Measurements from ENCODE around the gene HIGD1A.
A peak's percentile ranks its signal among the peaks of the same experiment; 100 is the strongest.

The HIGD1A gene

DNA sequence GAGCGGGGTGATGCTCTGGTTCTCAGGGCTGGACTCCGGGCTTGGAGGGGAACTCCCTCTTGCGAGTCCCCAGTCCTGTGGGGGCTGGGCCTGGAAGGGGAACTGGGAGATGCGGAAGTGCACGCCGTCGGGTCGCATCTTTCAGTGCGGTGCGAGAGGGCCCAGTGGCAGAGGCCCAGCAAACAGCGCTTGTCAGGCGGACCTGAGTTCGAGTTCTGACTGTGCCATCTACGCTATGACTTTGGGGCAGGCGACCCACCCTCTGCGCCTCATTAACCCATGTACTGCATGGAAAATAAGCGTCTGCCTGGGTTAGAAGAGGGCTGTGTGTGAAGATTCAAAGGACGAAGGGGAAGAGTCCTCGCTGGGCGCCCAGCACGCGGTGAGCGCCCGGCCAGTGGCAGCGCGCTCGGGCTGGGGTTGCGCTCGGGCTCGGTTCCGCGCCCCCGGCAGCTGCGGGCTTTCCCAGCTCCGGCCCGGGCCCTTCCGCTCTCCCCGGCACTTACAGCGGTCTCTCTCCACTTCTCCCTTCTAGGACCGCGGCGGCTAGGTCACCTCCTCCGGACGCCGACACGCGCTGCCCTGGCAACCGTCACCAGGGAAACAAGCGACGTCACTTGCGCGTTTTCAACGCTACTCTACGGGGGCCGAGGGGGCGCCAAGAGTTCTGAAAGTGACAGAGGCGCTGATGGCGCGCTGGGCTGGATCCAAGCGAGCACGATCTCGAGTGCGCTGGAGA, 31.5 kb downstream of the HIGD1A start, which contains the start of gene CCDC13:
TSS of gene CCDC13 (minus strand) at position 584 of the 739 bp plus-strand sequence. CDS start 14,908 bp downstream, outside the sequence.
- Histone ChIP-seq H2AFZ (ENCODE audit: low read depth, low read length, severe bottlenecking) (peak within 1 kb of the TSS; percentile 70), H3K79me2 (ENCODE audit: insufficient read depth, low read length) (no peaks in the 10 kb centered on the region), H3K9me3 (ENCODE audit: insufficient read depth, low read length) (no peaks in the 10 kb centered on the region), H3K4me2 (ENCODE audit: low read depth, low read length, poor library complexity, severe bottlenecking) (peak within 1 kb of the TSS; percentile 82), H3K36me3 (ENCODE audit: low read length) (no peaks in the 10 kb centered on the region), H3K4me3 (ENCODE audit: insufficient read depth, low read length, poor library complexity, severe bottlenecking) (peak within 1 kb of the TSS; percentile 53), H3K27me3 (ENCODE audit: low read length) (no peaks in the 10 kb centered on the region), H3K9ac (ENCODE audit: low read length) (peak within 1 kb of the TSS; percentile 51), H3K9me2 (replicated peaks; ENCODE audit: insufficient read depth, low read length) (no peaks in the 10 kb centered on the region), H4K20me1 (ENCODE audit: low read depth, low read length) (no peaks in the 10 kb centered on the region), H3F3A (ENCODE audit: insufficient read depth) (no peaks in the 10 kb centered on the region), H3K27ac (ENCODE audit: low read depth, low read length) (no peak within 1 kb of the TSS)
- TF ChIP-seq EZH2phosphoT487 (conservative IDR thresholded peaks at IDR 0.05; ENCODE audit: low read length) = no peak
- TF ChIP-seq, protein P1, sequence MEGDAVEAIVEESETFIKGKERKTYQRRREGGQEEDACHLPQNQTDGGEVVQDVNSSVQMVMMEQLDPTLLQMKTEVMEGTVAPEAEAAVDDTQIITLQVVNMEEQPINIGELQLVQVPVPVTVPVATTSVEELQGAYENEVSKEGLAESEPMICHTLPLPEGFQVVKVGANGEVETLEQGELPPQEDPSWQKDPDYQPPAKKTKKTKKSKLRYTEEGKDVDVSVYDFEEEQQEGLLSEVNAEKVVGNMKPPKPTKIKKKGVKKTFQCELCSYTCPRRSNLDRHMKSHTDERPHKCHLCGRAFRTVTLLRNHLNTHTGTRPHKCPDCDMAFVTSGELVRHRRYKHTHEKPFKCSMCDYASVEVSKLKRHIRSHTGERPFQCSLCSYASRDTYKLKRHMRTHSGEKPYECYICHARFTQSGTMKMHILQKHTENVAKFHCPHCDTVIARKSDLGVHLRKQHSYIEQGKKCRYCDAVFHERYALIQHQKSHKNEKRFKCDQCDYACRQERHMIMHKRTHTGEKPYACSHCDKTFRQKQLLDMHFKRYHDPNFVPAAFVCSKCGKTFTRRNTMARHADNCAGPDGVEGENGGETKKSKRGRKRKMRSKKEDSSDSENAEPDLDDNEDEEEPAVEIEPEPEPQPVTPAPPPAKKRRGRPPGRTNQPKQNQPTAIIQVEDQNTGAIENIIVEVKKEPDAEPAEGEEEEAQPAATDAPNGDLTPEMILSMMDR (IDR thresholded peaks at IDR 0.05; ENCODE audit: insufficient read depth, low read length, poor library complexity, severe bottlenecking) = no peak

DNA sequence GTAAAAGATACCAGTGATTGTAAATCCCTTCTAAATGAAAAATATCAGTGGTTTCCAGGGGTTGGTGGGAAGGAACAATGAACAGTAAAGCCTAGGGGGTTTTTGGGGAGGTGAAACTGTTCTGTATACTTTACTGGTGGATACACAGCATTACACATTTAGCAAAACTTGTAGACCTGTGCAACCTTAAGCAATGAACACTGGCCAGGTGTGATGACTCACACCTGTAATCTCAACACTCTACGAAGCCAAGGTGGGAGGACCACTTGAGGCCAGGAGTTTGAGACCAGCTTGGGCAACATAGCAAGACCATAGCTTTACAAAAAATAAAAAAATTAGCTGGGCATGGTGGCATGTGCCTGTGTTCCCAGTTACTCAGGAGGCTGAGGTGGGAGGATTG, 33.0 kb downstream of the HIGD1A start:
- TF ChIP-seq EZH2phosphoT487 (conservative IDR thresholded peaks at IDR 0.05; ENCODE audit: low read length) = no peak
- TF ChIP-seq, protein P1 (IDR thresholded peaks at IDR 0.05; ENCODE audit: insufficient read depth, low read length, poor library complexity, severe bottlenecking) = no peak
- Histone ChIP-seq H3K9ac (ENCODE audit: low read length) (no peak overlapping the region), H4K20me1 (ENCODE audit: low read depth, low read length) (no peaks in the 10 kb centered on the region), H3K27me3 (ENCODE audit: low read length) (no peaks in the 10 kb centered on the region), H3K79me2 (ENCODE audit: insufficient read depth, low read length) (no peaks in the 10 kb centered on the region), H3K27ac (ENCODE audit: low read depth, low read length) (no peak overlapping the region), H3F3A (ENCODE audit: insufficient read depth) (no peaks in the 10 kb centered on the region), H3K9me3 (ENCODE audit: insufficient read depth, low read length) (no peaks in the 10 kb centered on the region), H3K4me3 (ENCODE audit: insufficient read depth, low read length, poor library complexity, severe bottlenecking) (no peak overlapping the region), H3K36me3 (ENCODE audit: low read length) (no peaks in the 10 kb centered on the region), H2AFZ (ENCODE audit: low read depth, low read length, severe bottlenecking) (no peak overlapping the region), H3K9me2 (replicated peaks; ENCODE audit: insufficient read depth, low read length) (no peaks in the 10 kb centered on the region), H3K4me2 (ENCODE audit: low read depth, low read length, poor library complexity, severe bottlenecking) (no peak overlapping the region)

DNA sequence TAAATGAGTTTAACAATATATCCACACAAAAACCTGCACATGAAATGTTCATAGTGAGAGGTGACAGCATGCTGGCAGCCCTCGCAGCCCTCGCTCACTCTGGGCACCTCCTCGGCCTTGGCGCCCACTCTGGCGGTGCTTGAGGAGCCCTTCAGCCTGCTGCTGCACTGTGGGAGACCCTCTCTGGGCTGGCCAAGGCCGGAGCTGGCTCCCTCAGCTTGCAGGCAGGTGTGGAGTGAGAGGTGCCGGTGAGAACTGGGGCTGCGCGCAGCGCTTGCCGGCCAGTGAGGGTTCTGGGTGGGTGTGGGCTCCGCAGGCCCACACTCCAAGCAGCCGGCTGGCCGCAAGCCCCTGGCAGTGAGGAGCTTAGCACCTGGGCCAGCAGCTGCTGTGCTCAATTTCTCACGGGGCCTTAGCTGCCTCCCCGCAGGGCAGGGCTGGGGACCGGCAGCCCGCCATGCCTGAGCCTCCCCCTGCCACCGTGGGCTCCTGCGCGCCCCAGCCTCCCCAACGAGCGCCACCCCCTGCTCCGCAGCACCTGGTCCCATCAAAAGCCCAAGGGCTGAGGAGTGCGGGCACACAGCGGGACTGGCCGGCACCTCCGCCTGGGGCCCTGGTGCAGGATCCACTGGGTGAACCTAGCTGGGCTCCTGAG, 34.7 kb downstream of the HIGD1A start:
- Histone ChIP-seq H3K79me2 (ENCODE audit: insufficient read depth, low read length) (no peaks in the 10 kb centered on the region), H4K20me1 (ENCODE audit: low read depth, low read length) (no peaks in the 10 kb centered on the region), H2AFZ (ENCODE audit: low read depth, low read length, severe bottlenecking) (no peak overlapping the region), H3F3A (ENCODE audit: insufficient read depth) (no peaks in the 10 kb centered on the region), H3K36me3 (ENCODE audit: low read length) (no peaks in the 10 kb centered on the region), H3K4me2 (ENCODE audit: low read depth, low read length, poor library complexity, severe bottlenecking) (no peak overlapping the region), H3K27me3 (ENCODE audit: low read length) (no peaks in the 10 kb centered on the region), H3K9me3 (ENCODE audit: insufficient read depth, low read length) (no peaks in the 10 kb centered on the region), H3K27ac (ENCODE audit: low read depth, low read length) (no peak overlapping the region), H3K4me3 (ENCODE audit: insufficient read depth, low read length, poor library complexity, severe bottlenecking) (no peak overlapping the region), H3K9ac (ENCODE audit: low read length) (no peak overlapping the region), H3K9me2 (replicated peaks; ENCODE audit: insufficient read depth, low read length) (no peaks in the 10 kb centered on the region)
- no peak for TF ChIP-seq EZH2phosphoT487 (conservative IDR thresholded peaks at IDR 0.05; ENCODE audit: low read length)
- TF ChIP-seq, protein P1 (IDR thresholded peaks at IDR 0.05; ENCODE audit: insufficient read depth, low read length, poor library complexity, severe bottlenecking) = no peak
